Putamen (tissue), 1 donor: ENCODE data around the gene FBXW7.
A peak's percentile ranks its signal among the peaks of the same experiment; 100 is the strongest.
"Not testable (repeated sequence)": the region's sequence is repeated elsewhere in the genome, so short reads cannot be mapped to it uniquely, and the experiment has no call there.

ENCODE experiments used
- DNase-seq: peaks from one replicate; pipeline ENCODE4 v3.0.0-alpha.2; 2016; ENCODE audit warnings: low spot score

FBXW7 gene, protein sequence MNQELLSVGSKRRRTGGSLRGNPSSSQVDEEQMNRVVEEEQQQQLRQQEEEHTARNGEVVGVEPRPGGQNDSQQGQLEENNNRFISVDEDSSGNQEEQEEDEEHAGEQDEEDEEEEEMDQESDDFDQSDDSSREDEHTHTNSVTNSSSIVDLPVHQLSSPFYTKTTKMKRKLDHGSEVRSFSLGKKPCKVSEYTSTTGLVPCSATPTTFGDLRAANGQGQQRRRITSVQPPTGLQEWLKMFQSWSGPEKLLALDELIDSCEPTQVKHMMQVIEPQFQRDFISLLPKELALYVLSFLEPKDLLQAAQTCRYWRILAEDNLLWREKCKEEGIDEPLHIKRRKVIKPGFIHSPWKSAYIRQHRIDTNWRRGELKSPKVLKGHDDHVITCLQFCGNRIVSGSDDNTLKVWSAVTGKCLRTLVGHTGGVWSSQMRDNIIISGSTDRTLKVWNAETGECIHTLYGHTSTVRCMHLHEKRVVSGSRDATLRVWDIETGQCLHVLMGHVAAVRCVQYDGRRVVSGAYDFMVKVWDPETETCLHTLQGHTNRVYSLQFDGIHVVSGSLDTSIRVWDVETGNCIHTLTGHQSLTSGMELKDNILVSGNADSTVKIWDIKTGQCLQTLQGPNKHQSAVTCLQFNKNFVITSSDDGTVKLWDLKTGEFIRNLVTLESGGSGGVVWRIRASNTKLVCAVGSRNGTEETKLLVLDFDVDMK

DNA sequence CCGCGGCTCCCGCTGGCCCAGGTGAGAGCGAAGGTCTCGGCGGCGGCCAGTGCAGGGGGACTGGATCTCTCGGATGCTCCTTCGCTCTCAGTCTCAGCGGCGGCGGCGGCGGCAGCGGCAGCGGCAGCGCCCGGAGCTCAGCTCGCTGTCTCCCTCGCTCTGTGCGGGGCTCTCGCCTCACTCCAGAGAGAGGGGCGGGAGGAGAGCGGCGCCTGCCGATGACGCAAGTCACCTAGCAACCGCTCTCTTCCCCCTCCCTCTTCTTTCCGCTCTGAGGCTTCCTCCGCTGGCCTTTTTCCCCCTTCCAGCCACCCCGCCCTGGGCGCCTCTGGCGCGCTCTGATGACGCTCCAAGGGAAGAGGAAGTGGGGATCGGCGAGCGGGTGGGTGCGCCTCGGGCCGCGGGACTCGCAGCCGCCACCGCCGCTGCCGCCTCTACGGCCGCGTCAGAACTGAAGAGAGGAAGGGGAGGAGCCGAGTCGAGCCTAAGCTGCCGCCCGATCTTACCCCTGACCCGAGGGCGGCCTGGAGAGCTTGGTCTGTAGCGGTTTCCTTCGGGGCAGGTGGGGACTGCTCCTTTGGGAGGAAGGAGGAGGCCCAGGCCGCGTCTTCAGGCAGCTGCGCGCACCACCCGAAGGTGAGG lies at the start of gene FBXW7:
Gene FBXW7 (minus strand): TSS at position 190 of the 642 bp plus-strand sequence. CDS start 124,289 bp downstream, outside the sequence.
- DNase-seq = peak; percentile 99

- no peak for DNase-seq
Observed at GRCh38 chr4:152585023-152585441, 49.1 kb upstream of the FBXW7 start.

- DNase-seq = no peak
Observed at GRCh38 chr4:152581536-152582160, 45.8 kb upstream of the FBXW7 start.

DNA sequence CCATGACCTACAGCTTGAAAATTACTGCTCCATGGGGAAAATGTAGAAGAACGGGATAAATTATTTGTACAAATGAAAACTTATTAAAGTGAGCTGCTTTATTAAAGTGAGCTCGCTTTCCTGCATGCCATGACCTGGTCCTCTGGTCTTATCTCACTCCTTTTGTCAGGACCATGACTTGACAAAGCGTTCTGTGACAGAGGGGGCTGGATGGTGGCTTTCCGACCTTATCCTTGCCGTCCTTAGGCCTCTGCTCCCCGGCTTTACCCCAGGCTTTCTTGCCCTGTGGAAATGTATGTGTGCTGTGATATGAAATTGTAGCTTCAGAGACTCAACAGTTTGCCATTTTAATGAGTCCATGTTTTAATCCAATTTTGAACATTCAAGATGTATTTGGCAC lies 44.0 kb upstream of the FBXW7 start:
- no peak for DNase-seq

GRCh38 chr4:152579107-152579764 lies 43.3 kb upstream of the FBXW7 start:
- DNase-seq = no peak

DNA sequence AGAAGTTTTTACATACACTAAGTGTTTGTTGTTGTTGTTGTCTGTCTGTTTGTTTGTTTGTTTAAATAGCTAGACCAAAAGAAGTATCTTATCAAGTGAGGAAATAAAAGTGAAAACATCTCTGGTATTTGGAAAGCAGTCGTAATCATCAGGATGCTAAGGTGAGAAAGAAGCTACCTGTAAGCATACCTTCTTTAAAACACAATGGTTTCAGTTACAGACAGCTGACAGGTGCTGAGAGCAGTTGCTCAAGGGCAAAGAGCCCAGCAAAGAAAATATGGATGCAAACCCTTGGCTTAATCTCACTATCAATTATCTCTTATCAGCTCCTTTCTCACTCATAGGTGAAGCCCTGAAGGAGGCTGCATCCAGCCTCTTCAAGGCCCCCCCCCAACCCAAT lies 42.8 kb upstream of the FBXW7 start:
- no peak for DNase-seq

- no peak for DNase-seq
Observed at GRCh38 chr4:152577708-152578396, 42.0 kb upstream of the FBXW7 start.

GRCh38 chr4:152575533-152575932 lies 39.6 kb upstream of the FBXW7 start:
- DNase-seq = no peak

DNA sequence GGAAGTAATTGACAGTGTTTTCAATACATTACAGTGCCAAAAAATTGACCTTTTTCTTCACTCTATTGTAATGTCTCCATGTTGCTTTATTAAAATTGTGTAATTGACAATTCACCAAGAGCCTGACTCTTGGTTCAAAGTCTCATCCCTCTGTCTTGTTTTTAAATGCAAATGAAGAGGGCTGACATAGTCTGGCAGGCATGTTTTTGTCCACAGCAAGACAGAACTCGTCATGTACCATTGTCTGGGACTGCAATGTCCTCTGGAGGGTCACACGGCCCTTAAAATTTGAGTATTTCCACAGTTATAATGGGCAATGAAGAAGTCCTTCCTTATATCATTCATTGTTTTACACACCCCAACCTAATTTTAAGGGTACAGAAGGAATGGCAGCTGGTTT lies 38.0 kb upstream of the FBXW7 start:
- no peak for DNase-seq

DNA sequence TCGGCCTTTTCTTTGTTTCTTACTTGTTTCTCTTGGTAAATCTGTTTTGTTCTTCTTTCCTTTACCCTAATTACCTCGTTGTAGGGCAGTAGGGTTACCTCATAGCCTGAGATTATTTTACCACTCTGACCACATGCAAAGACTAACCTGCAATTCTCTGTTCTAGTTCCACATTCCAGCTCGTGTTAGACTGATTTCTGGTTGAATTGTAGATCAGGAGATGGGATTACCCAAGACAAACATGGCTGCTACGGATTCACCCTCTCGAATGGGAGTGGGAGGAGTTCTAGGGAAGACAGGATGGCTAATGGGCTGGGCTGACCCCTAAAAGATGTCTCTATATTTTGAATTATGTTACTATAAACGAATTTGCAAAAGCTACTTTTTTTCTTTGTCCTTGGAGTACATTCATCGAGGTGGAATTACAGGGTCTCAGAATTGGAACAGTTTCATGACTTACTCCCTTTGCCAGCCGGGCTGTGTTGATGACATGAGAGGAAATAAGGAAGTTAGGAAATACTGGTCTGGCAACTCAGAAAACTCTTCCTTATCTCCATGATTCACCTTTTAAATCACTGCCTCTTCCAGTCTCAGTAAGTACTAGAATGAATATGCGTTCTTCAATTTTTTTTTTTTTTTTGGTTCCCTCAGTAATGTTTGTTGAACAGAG lies 36.7 kb upstream of the FBXW7 start:
- DNase-seq = no peak

- DNase-seq = no peak
Observed at GRCh38 chr4:152571770-152572169, 35.9 kb upstream of the FBXW7 start.

DNA sequence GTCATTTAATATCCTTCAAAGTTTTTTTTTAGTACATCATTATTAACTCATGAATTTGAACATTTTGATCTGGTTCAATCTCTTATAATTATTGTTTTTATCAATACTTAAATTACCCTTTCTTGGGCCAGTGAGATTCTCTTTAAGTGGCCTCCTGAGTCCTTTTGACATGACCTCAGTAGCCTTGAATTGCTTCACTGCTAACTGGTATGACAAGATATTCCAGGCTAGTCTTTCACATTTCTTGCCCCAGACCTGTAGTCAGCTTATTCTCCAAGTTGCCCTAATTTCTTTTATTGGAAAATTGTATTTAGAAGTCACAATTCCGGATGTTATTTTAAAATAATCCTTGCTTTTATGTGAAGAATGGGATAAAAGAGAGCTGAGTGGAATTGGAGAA lies 35.4 kb upstream of the FBXW7 start:
- no peak for DNase-seq

GRCh38 chr4:152565333-152565732 lies 29.4 kb upstream of the FBXW7 start:
- DNase-seq = no peak

DNA sequence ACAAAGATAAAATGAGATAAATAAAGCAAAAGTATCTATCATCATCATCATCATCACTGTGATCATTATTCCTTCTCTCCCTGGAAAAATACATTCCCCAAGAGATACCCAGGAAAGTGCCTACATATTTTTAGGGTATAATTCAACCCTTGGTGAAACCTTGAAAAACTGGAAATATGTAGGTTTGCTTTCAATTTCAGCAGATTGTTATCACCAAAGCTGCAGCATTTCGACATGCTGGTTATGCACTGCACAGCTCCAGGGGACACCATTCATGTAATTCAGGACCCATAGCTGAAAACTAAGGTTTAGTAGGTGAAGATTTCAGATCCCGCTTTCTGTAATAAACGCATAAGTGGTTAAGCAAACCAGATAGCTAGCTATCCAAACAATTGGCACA lies 28.4 kb upstream of the FBXW7 start:
- no peak for DNase-seq

GRCh38 chr4:152563209-152563608 lies 27.3 kb upstream of the FBXW7 start:
- DNase-seq = no peak

- DNase-seq = no peak
Observed at GRCh38 chr4:152559641-152560040, 23.7 kb upstream of the FBXW7 start.

- no peak for DNase-seq
Observed at GRCh38 chr4:152558396-152558795, 22.5 kb upstream of the FBXW7 start.

DNA sequence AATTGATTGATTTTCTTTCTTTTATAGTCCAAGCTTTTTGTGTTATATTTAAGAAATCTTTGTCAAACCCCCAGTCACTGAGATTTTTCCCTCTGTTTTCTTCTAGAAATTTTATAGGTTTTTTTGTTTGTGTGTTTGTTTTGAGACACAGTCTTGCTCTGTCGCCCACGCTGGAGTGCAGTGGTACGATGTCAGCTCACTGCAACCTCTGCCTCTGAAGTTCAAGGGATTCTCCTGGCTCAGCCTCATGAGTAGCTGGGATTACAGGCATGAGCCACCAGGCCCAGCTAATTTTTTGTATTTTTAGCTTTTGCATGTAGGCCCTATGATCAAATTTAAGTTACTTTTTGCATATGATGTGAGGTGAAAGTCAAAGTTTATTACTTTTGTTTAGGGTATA lies 20.9 kb upstream of the FBXW7 start:
- DNase-seq = no peak

- DNase-seq = no peak
Observed at GRCh38 chr4:152556283-152556682, 20.4 kb upstream of the FBXW7 start.

- DNase-seq = no peak
Observed at GRCh38 chr4:152554742-152555141, 18.9 kb upstream of the FBXW7 start.

DNA sequence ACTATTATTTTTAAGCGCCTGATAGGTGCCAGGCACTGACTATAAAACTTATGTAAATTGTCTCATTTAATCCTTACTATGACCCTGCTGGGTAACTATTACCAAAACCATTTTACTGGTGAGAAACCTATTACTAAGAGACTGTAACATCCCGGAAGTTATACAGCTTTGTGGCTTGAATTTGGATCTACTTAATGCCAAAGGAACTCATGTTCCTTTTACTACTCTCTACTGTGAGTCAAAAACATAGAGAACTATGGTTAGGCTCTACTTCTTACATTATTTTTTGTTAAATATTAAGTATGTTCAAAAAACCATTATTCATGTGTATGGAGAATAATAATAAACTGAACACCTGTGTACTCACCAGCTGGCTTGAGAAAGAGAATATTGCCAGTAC lies 14.8 kb upstream of the FBXW7 start:
- DNase-seq = not testable (repeated sequence)
